Measurements from ENCODE around the gene TSPAN31. TPM values are rescaled to one million over a fixed set of nuclear protein-coding genes. Genes with fewer than 3 reads are reported as not detected.

Gene TSPAN31
- total RNA-seq, 1 donor from 2014 or later: 61.3 TPM

DNA sequence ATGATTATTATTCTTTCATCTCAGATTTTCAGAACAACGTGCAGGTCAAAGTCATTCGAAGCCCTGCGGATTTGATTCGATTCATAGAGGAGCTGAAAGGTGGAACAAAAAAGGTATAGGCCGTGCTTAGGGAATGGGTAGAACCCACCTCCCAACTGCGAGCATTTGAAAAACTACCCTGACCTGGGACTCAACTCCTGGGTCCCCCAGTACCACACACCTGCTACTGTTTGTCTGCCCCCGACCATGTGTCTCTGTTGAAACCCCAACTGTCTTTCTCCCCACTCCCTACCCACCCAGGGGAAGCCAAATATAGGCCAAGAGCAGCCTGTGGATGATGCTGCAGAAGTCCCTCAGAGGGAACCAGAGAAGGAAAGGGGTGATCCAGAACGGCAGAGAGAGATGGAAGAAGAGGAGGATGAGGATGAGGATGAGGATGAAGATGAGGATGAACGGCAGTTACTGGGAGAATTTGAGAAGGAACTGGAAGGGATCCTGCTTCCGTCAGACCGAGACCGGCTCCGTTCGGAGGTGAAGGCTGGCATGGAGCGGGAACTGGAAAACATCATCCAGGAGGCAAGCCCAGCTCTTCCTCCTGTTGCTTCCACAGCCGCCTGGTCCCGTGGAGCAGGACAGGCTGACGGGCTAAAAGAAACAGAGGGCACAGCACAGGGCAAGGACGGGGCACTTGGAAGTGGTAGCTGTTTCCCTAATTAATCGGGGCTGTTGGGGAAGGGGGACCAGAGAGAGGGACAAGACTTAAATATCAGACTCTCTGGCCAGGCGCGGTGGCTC is 26.8 kb upstream of the TSPAN31 start:
- no peak for TF ChIP-seq EZH2 (IDR thresholded peaks at IDR 0.05)
- TF ChIP-seq CTCF (IDR thresholded peaks at IDR 0.05): no peak
- no peak for TF ChIP-seq EZH2phosphoT487 (IDR thresholded peaks at IDR 0.05)

DNA sequence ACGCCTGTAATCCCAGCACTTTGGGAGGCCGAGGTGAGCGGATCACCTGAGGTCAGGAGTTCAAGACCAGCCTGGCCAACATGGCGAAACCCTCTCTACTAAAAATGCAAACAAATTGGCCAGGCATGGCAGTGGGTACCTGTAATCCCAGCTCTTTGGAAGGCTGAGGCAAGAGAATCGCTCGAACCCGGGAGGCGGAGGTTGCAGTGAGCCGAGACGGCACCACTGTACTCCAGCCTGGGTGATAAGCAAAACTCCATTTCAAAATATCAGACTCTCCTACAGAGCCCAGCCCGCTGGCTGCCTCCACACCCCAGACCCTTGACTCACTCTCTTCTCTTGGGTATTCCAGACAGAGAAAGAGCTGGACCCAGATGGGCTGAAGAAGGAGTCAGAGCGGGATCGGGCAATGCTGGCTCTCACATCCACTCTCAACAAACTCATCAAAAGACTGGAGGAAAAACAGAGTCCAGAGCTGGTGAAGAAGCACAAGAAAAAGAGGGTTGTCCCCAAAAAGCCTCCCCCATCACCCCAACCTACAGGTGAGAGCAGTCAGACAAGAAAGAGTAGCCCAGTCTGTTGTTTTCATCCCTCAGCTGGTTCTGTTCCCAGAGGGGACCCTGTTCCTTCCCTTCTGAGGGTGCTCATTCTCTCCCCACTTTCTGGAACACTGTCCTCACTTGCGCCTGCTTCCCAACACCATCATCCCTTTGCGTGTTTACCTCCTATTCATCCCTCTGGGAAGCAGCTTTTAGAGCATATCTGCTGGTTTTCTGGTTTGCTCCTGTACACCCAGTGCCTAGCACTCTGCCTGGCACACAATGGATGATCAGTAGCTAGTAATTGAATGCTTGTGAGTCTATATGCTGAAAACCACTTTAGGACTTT is 26.0 kb upstream of the TSPAN31 start:
- Mint-ChIP-seq H3K4me1 (peaks cover 3% of the 10 kb centered on the region), H3K27me3 (ENCODE audit: insufficient read depth, low read depth) (peaks cover 5% of the 10 kb centered on the region), H3K9me3 (no peaks in the 10 kb centered on the region), H3K36me3 (peaks cover 5% of the 10 kb centered on the region), H3K4me3 (no peak overlapping the region), H3K27ac (no peak overlapping the region)
- no peaks in the 10 kb centered on the region for H3K36me3 ChIP-seq
- H3F3A ChIP-seq (ENCODE audit: low read depth): no peaks in the 10 kb centered on the region
- H3K4me2 ChIP-seq: no peak overlapping the region
- no peaks in the 10 kb centered on the region for H3K9me3 ChIP-seq (ENCODE audit: low read depth)
- TF ChIP-seq EZH2phosphoT487 (IDR thresholded peaks at IDR 0.05): no peak
- no peak for TF ChIP-seq CTCF (IDR thresholded peaks at IDR 0.05)
- TF ChIP-seq EZH2 (IDR thresholded peaks at IDR 0.05): no peak
- H3K27ac ChIP-seq: no peak overlapping the region
- DNase-seq (ENCODE audit: low spot score): no peak
- no peaks in the 10 kb centered on the region for H4K20me1 ChIP-seq (ENCODE audit: low read depth)
- no peak overlapping the region for H2AFZ ChIP-seq (replicated peaks)
- H3K4me3 ChIP-seq: no peak overlapping the region
- H3K4me1 ChIP-seq: no peaks in the 10 kb centered on the region
- no peaks in the 10 kb centered on the region for H3K79me2 ChIP-seq (ENCODE audit: low read depth)
- peaks cover 13% of the 10 kb centered on the region for H3K27me3 ChIP-seq
- H3K9ac ChIP-seq: no peak overlapping the region

More for the DNA sequence above, 26.8 kb upstream of the TSPAN31 start:
- Histone ChIP-seq H4K20me1 (ENCODE audit: low read depth) (no peaks in the 10 kb centered on the region), H3F3A (ENCODE audit: low read depth) (no peaks in the 10 kb centered on the region), H3K79me2 (ENCODE audit: low read depth) (no peaks in the 10 kb centered on the region), H2AFZ (replicated peaks) (no peak overlapping the region), H3K36me3 (no peaks in the 10 kb centered on the region), H3K4me2 (no peak overlapping the region), H3K27ac (no peak overlapping the region), H3K4me3 (no peak overlapping the region), H3K27me3 (peaks cover 4% of the 10 kb centered on the region), H3K9me3 (ENCODE audit: low read depth) (no peaks in the 10 kb centered on the region), H3K4me1 (no peaks in the 10 kb centered on the region), H3K9ac (no peak overlapping the region)
- H3K36me3 Mint-ChIP-seq: peaks cover 5% of the 10 kb centered on the region
- no peak for DNase-seq (ENCODE audit: low spot score)
- no peak overlapping the region for H3K4me3 Mint-ChIP-seq
- H3K4me1 Mint-ChIP-seq: no peaks in the 10 kb centered on the region
- no peaks in the 10 kb centered on the region for H3K9me3 Mint-ChIP-seq
- H3K27ac Mint-ChIP-seq: no peak overlapping the region
- H3K27me3 Mint-ChIP-seq (ENCODE audit: insufficient read depth, low read depth): peaks cover 2% of the 10 kb centered on the region

- H3K27ac ChIP-seq: no peak overlapping the region
- no peak for DNase-seq (ENCODE audit: low spot score)
- no peaks in the 10 kb centered on the region for H3F3A ChIP-seq (ENCODE audit: low read depth)
- no peaks in the 10 kb centered on the region for H3K4me1 ChIP-seq
- no peak overlapping the region for H3K4me2 ChIP-seq
- H3K36me3 ChIP-seq: no peaks in the 10 kb centered on the region
- no peak overlapping the region for H2AFZ ChIP-seq (replicated peaks)
- no peak overlapping the region for H3K4me3 ChIP-seq
- TF ChIP-seq EZH2phosphoT487 (IDR thresholded peaks at IDR 0.05) (no peak), CTCF (IDR thresholded peaks at IDR 0.05) (no peak), EZH2 (IDR thresholded peaks at IDR 0.05) (no peak)
- Mint-ChIP-seq H3K36me3 (peaks cover 5% of the 10 kb centered on the region), H3K4me1 (peaks cover 6% of the 10 kb centered on the region), H3K9me3 (no peaks in the 10 kb centered on the region), H3K27me3 (ENCODE audit: insufficient read depth, low read depth) (peaks cover 8% of the 10 kb centered on the region), H3K27ac (no peak overlapping the region), H3K4me3 (no peak overlapping the region)
- H3K9me3 ChIP-seq (ENCODE audit: low read depth): no peaks in the 10 kb centered on the region
- no peaks in the 10 kb centered on the region for H3K79me2 ChIP-seq (ENCODE audit: low read depth)
- peaks cover 24% of the 10 kb centered on the region for H3K27me3 ChIP-seq
- H3K9ac ChIP-seq: no peak overlapping the region
- no peaks in the 10 kb centered on the region for H4K20me1 ChIP-seq (ENCODE audit: low read depth)
Measured at GRCh38 chr12:57719777-57720605, 24.8 kb upstream of the TSPAN31 start.

All from neural progenitor cell (in vitro differentiated cells).